GM13976 (cell line): ENCODE measurements around the gene CD80.
"Not testable (repeated sequence)": the region's sequence is repeated elsewhere in the genome, so short reads cannot be mapped to it uniquely, and the experiment has no call there.

ENCODE experiments used
- DNase-seq: peaks from one replicate; pipeline ENCODE4 v3.0.0; 2012; ENCODE audit warnings: low spot score
- CTCF ChIP-seq: IDR thresholded peaks from 2 replicates; pipeline ENCODE4 v1.5.1; 2012; ENCODE audit warnings: borderline replicate concordance, mild to moderate bottlenecking; ENCODE audit not compliant: insufficient read depth; ENCODE audit errors: extremely low read depth, missing control alignments, control extremely low read depth
- in situ Hi-C: fragments of 300-500 bp; cut with MboI; formaldehyde crosslinking; loops from one replicate; pipeline ENCODE4 v1.12.0; 2022; ENCODE audit warnings: low sequenced_read_pairs, mixed read lengths, inconsistent platforms; ENCODE audit not compliant: unreplicated experiment

CD80 gene

GRCh38 chr3:119571688-119572087 is 12.3 kb upstream of the CD80 start:
- in situ Hi-C loops: no loop called here

GRCh38 chr3:119571230-119571629 is 11.8 kb upstream of the CD80 start:
- no peak for TF ChIP-seq CTCF
- DNase-seq: no peak
- in situ Hi-C loops: no loop called here

More at GRCh38 chr3:119571688-119572087, 12.3 kb upstream of the CD80 start:
- DNase-seq: no peak
- no peak for TF ChIP-seq CTCF

DNA sequence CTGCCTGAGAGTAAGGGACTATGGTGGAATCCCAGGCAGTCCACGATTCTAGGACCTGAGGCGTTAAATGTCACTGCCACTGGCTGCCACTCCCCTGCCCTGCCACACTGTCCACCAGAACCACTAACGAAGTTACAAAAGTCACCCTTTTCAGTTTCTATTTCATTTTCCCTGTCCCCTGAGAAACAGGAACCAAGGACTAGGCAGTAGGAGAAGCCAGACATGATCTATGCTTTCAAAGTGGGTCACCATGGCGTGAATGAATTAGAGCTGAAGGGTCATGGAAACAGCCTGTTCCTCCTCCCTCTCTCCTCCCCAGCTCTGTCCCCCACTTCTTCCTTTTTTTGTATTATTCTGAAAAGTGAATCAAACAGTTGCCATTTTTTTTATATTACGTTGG is 10.8 kb upstream of the CD80 start:
- in situ Hi-C loops: no loop called here
- no peak for DNase-seq
- TF ChIP-seq CTCF: no peak

GRCh38 chr3:119569156-119569555 is 9.7 kb upstream of the CD80 start:
- DNase-seq: no peak
- TF ChIP-seq CTCF: no peak
- in situ Hi-C loops: loop anchor here (10.0 kb wide), 1 partner anchor 116 kb away; no protein-coding TSS in a partner anchor

DNA sequence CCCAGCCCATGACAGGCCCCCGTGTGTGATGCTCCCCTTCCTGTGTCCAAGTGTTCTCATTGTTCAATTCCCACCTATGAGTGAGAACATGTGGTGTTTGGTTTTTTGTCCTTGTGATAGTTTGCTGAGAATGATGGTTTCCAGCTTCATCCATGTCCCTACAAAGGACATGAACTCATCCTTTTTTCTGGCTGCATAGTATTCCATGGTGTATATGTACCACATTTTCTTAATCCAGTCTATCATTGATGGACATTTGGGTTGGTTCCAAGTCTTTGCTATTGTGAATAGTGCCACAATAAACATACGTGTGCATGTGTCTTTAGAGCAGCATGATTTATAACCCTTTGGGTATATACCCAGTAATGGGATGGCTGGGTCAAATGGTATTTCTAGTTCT is 3.9 kb upstream of the CD80 start:
- in situ Hi-C loops: loop anchor here (10.0 kb wide), 1 partner anchor 121 kb away; no protein-coding TSS in a partner anchor

GRCh38 chr3:119562307-119562961 is 3.0 kb upstream of the CD80 start:
- peak; percentile 69 for DNase-seq
- in situ Hi-C loops: loop anchor here (10.0 kb wide), 1 partner anchor 122 kb away; no protein-coding TSS in a partner anchor

More for the DNA sequence above, 3.9 kb upstream of the CD80 start:
- DNase-seq: not testable (repeated sequence)

More at GRCh38 chr3:119562307-119562961, 3.0 kb upstream of the CD80 start:
- TF ChIP-seq CTCF: no peak
